ENCODE results near the gene BTLA. TPM values are rescaled to one million over a fixed set of nuclear protein-coding genes. Genes with fewer than 3 reads are reported as not detected.
"Not testable (repeated sequence)": the region's sequence is repeated elsewhere in the genome, so short reads cannot be mapped to it uniquely, and the experiment has no call there.

BTLA gene
- total and polyA plus RNA-seq, 10 of the 15 experiments (the other 5 are each of a cell fraction or from before 2014, with no cell fraction given), result 55.4 to 134 (median 84.2) TPM

DNA sequence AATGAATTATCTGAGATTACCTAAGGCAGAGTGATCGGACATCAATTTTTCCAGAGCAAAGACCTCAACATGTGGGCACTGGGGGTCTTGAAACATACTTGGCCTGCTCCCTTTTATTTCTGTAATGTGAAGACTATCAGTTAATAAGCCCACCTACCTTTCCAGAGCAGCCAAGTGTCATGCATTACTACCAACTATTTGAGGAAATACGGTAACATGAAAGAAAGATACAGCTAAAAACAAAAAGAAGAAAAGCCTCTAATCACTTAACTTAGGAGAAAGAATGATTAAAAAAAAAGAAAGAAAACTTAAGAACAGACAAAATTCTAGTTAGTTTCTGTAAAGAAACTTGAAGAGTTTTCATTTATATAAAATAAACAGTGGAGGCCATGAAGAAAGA is 73.9 kb downstream of the BTLA start:
- no peak for ATAC-seq
- in situ Hi-C loops (cut with MboI) (no loop called here), intact Hi-C loops (cut with micrococcal nuclease; ENCODE audit: unreplicated experiment) (no loop called here)
- RAD21 ChIA-PET (ENCODE audit: unreplicated experiment), result interaction anchor here (1.1 to 1.3 kb wide), 3 partner anchors 20 to 92 kb away, joined by 3 read pairs; partner anchors contain the start of gene CD200
- DNase-seq (ENCODE audit: low read depth, low spot score), result no peak
- FAIRE-seq, result no peak
- CTCF ChIA-PET, result interaction anchor here (1.4 to 1.8 kb wide), 3 partner anchors 14 to 95 kb away, joined by 3 to 8 read pairs (median 6); partner anchors contain the start of gene CD200
- Histone ChIP-seq H4K20me1 (ENCODE audit: control insufficient read depth, insufficient read depth) (no peaks in the 10 kb centered on the region), H3K36me3 (ENCODE audit: control insufficient read depth in 2 of 2, insufficient read depth in 2 of 2, low read length in 1 of 2) (peaks cover 0 to 2% of the 10 kb centered on the region in 2 experiments; a peak in 1 of 4 replicates), H3K27me3 (replicated peaks in 1 of 2; ENCODE audit: control insufficient read depth in 2 of 2, insufficient read depth in 2 of 2, low read length in 1 of 2) (no peaks in the 10 kb centered on the region), H3K9ac (ENCODE audit: control insufficient read depth, insufficient read depth, low read length) (no peak overlapping the region), H3K27ac (ENCODE audit: control insufficient read depth, insufficient read depth) (no peak overlapping the region), H3K4me3 (no peak overlapping the region), H3K4me2 (ENCODE audit: control insufficient read depth, insufficient read depth) (no peak overlapping the region), H3K79me2 (ENCODE audit: control insufficient read depth, insufficient read depth, low read length) (no peaks in the 10 kb centered on the region), H2AFZ (ENCODE audit: control insufficient read depth, low read depth, low read length) (no peak overlapping the region), H3K4me1 (ENCODE audit: control insufficient read depth, insufficient read depth, low read length) (peaks cover 6% of the 10 kb centered on the region), H3K9me3 (replicated peaks; ENCODE audit: control insufficient read depth, insufficient read depth, low read length) (no peaks in the 10 kb centered on the region)
- SMC1A ChIA-PET (ENCODE audit: uncharacterized antibody, unreplicated experiment), result interaction anchor here (0.9 to 2.1 kb wide), 6 partner anchors 11 to 92 kb away, joined by 3 to 10 read pairs (median 6); partner anchors contain the start of gene CD200
- TF ChIP-seq, protein P1, sequence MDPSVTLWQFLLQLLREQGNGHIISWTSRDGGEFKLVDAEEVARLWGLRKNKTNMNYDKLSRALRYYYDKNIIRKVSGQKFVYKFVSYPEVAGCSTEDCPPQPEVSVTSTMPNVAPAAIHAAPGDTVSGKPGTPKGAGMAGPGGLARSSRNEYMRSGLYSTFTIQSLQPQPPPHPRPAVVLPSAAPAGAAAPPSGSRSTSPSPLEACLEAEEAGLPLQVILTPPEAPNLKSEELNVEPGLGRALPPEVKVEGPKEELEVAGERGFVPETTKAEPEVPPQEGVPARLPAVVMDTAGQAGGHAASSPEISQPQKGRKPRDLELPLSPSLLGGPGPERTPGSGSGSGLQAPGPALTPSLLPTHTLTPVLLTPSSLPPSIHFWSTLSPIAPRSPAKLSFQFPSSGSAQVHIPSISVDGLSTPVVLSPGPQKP (IDR thresholded peaks at IDR 0.05; ENCODE audit: low read depth, low read length), result no peak
- TF ChIP-seq SRF (IDR thresholded peaks at IDR 0.05; ENCODE audit: low read depth in 2 of 2, low read length in 2 of 2), result no peak
- BruUV-seq (replicated peaks), result no TSS peak
- WGBS (ENCODE audit: insufficient coverage, insufficient replicate concordance, low lambda C conversion rate, missing lambda C conversion rate), result 95% methylated on average over 2 of the region's 2 CpGs
- POLR2A ChIA-PET, result interaction anchor here (0.6 kb wide), 1 partner anchor 64 kb away, joined by 4 read pairs; no protein-coding TSS in a partner anchor

DNA sequence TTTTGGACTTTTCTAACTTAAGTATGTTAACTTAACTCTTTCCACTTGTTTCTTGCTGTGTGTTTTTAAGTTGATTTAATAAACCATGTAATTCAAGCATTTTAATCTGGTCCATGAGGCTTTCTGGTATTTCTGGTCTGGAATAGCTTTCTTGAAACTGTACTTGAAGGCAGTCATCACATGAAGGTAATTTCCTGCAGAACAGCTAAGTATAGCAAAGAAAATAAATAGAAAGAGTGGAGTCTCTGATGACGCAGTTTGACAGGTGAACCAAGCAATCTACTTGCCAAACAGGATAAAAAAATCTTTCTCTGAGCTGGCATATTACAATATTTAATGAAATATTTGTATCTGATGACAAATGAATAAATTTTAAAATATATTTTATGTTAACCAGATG is 74.9 kb downstream of the BTLA start:
- POLR2A ChIA-PET, result interaction anchor here (0.9 to 1.3 kb wide), 2 partner anchors 10 to 84 kb away, joined by 3 to 4 read pairs; no protein-coding TSS in a partner anchor
- no peaks in the 10 kb centered on the region for H3K79me2 ChIP-seq (ENCODE audit: control insufficient read depth, insufficient read depth, low read length)
- H2AFZ ChIP-seq (ENCODE audit: control insufficient read depth, low read depth, low read length), result no peak overlapping the region
- peaks cover 6% of the 10 kb centered on the region for H3K4me1 ChIP-seq (ENCODE audit: control insufficient read depth, insufficient read depth, low read length)
- no peak for TF ChIP-seq NR2F1 (conservative IDR thresholded peaks at IDR 0.05)
- SMC1A ChIA-PET (ENCODE audit: uncharacterized antibody, unreplicated experiment), result interaction anchor here (0.7 to 2.1 kb wide), 10 partner anchors 10 to 476 kb away, joined by 3 to 10 read pairs (median 4); partner anchors contain the start of gene CD200
- H3K27ac ChIP-seq (ENCODE audit: control insufficient read depth, insufficient read depth), result no peak overlapping the region
- ATAC-seq (no peak), FAIRE-seq (no peak), DNase-seq (ENCODE audit: low read depth, low spot score) (no peak)
- no peaks in the 10 kb centered on the region for H3K9me3 ChIP-seq (replicated peaks; ENCODE audit: control insufficient read depth, insufficient read depth, low read length)
- H3K9ac ChIP-seq (ENCODE audit: control insufficient read depth, insufficient read depth, low read length), result no peak overlapping the region
- in situ Hi-C loops (cut with MboI) (no loop called here), intact Hi-C loops (cut with micrococcal nuclease; ENCODE audit: unreplicated experiment) (no loop called here)
- no peak overlapping the region for H3K4me2 ChIP-seq (ENCODE audit: control insufficient read depth, insufficient read depth)
- H3K27me3 ChIP-seq (replicated peaks in 1 of 2; ENCODE audit: control insufficient read depth in 2 of 2, insufficient read depth in 2 of 2, low read length in 1 of 2), result no peaks in the 10 kb centered on the region
- CTCF ChIA-PET, result interaction anchor here (0.7 to 1.8 kb wide), 8 partner anchors 13 to 313 kb away, joined by 3 to 8 read pairs (median 4); partner anchors contain the start of gene CD200
- no TSS peak for BruUV-seq (replicated peaks)
- no peak overlapping the region for H3K4me3 ChIP-seq
- WGBS (ENCODE audit: insufficient coverage, insufficient replicate concordance, low lambda C conversion rate, missing lambda C conversion rate), result 40% methylated on average over 1 of the region's 1 CpG
- no peaks in the 10 kb centered on the region for H4K20me1 ChIP-seq (ENCODE audit: control insufficient read depth, insufficient read depth)
- peaks cover 0 to 2% of the 10 kb centered on the region in 2 experiments; a peak in 1 of 4 replicates for H3K36me3 ChIP-seq (ENCODE audit: control insufficient read depth in 2 of 2, insufficient read depth in 2 of 2, low read length in 1 of 2)
- RAD21 ChIA-PET (ENCODE audit: unreplicated experiment), result interaction anchor here (0.9 to 1.7 kb wide), 6 partner anchors 17 to 91 kb away, joined by 3 to 6 read pairs (median 3); partner anchors contain the start of gene CD200

DNA sequence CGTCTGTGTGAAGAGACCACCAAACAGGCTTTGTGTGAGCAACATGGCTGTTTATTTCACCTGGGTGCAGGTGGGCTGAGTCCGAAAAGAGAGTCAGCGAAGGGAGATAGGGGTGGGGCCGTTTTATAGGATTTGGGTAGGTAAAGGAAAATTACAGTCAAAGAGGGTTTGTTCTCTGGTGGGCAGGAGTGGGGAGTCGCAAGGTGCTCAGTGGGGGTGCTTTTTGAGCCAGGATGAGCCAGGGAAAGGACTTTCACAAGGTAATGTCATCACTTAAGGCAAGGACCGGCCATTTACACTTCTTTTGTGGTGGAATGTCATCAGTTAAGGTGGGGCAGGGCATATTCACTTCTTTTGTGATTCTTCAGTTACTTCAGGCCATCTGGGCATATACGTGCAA is 76.4 kb downstream of the BTLA start:
- in situ Hi-C loops (cut with MboI); SMC1A ChIA-PET (ENCODE audit: uncharacterized antibody, unreplicated experiment); ATAC-seq; H3K79me2 ChIP-seq (ENCODE audit: control insufficient read depth, insufficient read depth, low read length); BruUV-seq (replicated peaks); H2AFZ ChIP-seq (ENCODE audit: control insufficient read depth, low read depth, low read length); RAD21 ChIA-PET (ENCODE audit: unreplicated experiment); H3K4me2 ChIP-seq (ENCODE audit: control insufficient read depth, insufficient read depth); H3K9me3 ChIP-seq (replicated peaks; ENCODE audit: control insufficient read depth, insufficient read depth, low read length); CTCF ChIA-PET; H3K9ac ChIP-seq (ENCODE audit: control insufficient read depth, insufficient read depth, low read length); H3K4me1 ChIP-seq (ENCODE audit: control insufficient read depth, insufficient read depth, low read length); H3K36me3 ChIP-seq (ENCODE audit: control insufficient read depth in 2 of 2, insufficient read depth in 2 of 2, low read length in 1 of 2); H3K27me3 ChIP-seq (replicated peaks in 1 of 2; ENCODE audit: control insufficient read depth in 2 of 2, insufficient read depth in 2 of 2, low read length in 1 of 2); FAIRE-seq; H3K27ac ChIP-seq (ENCODE audit: control insufficient read depth, insufficient read depth); POLR2A ChIA-PET; DNase-seq (ENCODE audit: low read depth, low spot score); intact Hi-C loops (cut with micrococcal nuclease; ENCODE audit: unreplicated experiment); H4K20me1 ChIP-seq (ENCODE audit: control insufficient read depth, insufficient read depth); H3K4me3 ChIP-seq: not testable (repeated sequence)
- WGBS (ENCODE audit: insufficient coverage, insufficient replicate concordance, low lambda C conversion rate, missing lambda C conversion rate), result 46% methylated on average over 2 of the region's 7 CpGs
